ENCODE data around the gene EIF4A3. TPM values are rescaled to one million over a fixed set of nuclear protein-coding genes. Genes with fewer than 3 reads are reported as not detected.

Gene EIF4A3
- total RNA-seq, 1 experiment from 2014 or later, result 160 TPM

DNA sequence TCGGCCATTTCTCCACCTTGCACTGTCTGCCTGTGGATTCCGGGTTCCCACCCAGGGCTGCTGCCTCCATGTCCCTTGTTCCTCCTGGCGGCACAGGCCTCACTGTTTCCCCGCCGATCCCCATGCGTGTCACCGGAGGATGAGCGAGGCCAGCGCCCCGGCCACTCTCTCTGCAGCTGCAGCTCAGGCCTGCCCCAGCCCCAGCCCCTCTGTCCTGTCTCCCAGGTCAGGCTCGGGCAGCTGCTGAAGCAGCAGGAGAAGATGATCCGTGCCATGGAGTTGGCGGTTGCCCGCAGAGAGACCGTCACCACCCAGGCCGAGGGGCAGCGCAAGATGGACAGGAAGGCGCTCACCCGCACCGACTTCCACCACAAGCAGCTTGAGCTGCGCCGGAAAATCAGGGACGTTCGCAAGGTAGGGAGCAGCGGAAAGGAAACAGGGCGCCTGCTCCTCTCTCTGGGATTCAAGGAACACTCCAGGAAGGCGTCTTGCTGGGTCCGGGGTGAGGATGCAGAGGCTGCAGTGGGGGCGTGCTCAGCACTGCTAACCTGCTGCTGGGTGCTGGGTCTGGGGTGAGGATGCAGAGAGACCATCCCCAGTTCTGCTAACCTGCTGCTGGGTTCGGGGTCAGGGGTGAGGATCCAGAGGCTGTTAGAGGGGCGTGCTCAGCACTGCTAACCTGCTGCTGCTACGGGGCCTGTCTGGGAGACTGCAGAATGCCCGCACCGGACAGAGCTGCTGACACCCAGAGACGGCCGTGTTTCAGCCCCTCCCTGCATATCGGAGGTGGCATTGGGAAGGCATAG is 51.7 kb downstream of the EIF4A3 start:
- H3K9me3 Mint-ChIP-seq, result no peaks in the 10 kb centered on the region
- no peak overlapping the region for H3K27ac Mint-ChIP-seq
- H3K4me3 Mint-ChIP-seq, result no peak overlapping the region
- TF ChIP-seq, protein P1, sequence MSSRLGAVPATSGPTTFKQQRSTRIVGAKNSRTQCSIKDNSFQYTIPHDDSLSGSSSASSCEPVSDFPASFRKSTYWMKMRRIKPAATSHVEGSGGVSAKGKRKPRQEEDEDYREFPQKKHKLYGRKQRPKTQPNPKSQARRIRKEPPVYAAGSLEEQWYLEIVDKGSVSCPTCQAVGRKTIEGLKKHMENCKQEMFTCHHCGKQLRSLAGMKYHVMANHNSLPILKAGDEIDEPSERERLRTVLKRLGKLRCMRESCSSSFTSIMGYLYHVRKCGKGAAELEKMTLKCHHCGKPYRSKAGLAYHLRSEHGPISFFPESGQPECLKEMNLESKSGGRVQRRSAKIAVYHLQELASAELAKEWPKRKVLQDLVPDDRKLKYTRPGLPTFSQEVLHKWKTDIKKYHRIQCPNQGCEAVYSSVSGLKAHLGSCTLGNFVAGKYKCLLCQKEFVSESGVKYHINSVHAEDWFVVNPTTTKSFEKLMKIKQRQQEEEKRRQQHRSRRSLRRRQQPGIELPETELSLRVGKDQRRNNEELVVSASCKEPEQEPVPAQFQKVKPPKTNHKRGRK (CRISPR knock-in tag; IDR thresholded peaks at IDR 0.05; ENCODE audit: borderline replicate concordance), result no peak
- TF ChIP-seq, protein P2, sequence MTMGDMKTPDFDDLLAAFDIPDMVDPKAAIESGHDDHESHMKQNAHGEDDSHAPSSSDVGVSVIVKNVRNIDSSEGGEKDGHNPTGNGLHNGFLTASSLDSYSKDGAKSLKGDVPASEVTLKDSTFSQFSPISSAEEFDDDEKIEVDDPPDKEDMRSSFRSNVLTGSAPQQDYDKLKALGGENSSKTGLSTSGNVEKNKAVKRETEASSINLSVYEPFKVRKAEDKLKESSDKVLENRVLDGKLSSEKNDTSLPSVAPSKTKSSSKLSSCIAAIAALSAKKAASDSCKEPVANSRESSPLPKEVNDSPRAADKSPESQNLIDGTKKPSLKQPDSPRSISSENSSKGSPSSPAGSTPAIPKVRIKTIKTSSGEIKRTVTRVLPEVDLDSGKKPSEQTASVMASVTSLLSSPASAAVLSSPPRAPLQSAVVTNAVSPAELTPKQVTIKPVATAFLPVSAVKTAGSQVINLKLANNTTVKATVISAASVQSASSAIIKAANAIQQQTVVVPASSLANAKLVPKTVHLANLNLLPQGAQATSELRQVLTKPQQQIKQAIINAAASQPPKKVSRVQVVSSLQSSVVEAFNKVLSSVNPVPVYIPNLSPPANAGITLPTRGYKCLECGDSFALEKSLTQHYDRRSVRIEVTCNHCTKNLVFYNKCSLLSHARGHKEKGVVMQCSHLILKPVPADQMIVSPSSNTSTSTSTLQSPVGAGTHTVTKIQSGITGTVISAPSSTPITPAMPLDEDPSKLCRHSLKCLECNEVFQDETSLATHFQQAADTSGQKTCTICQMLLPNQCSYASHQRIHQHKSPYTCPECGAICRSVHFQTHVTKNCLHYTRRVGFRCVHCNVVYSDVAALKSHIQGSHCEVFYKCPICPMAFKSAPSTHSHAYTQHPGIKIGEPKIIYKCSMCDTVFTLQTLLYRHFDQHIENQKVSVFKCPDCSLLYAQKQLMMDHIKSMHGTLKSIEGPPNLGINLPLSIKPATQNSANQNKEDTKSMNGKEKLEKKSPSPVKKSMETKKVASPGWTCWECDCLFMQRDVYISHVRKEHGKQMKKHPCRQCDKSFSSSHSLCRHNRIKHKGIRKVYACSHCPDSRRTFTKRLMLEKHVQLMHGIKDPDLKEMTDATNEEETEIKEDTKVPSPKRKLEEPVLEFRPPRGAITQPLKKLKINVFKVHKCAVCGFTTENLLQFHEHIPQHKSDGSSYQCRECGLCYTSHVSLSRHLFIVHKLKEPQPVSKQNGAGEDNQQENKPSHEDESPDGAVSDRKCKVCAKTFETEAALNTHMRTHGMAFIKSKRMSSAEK (CRISPR knock-in tag; IDR thresholded peaks at IDR 0.05; ENCODE audit: borderline replicate concordance), result no peak
- no peak for TF ChIP-seq SMAD3 (CRISPR knock-in tag; IDR thresholded peaks at IDR 0.05; ENCODE audit: borderline replicate concordance)
- TF ChIP-seq, protein P3, sequence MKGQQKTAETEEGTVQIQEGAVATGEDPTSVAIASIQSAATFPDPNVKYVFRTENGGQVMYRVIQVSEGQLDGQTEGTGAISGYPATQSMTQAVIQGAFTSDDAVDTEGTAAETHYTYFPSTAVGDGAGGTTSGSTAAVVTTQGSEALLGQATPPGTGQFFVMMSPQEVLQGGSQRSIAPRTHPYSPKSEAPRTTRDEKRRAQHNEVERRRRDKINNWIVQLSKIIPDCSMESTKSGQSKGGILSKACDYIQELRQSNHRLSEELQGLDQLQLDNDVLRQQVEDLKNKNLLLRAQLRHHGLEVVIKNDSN (CRISPR knock-in tag; IDR thresholded peaks at IDR 0.05), result no peak
- TF ChIP-seq SMAD4 (CRISPR knock-in tag; IDR thresholded peaks at IDR 0.05), result no peak
- TF ChIP-seq, protein P4, sequence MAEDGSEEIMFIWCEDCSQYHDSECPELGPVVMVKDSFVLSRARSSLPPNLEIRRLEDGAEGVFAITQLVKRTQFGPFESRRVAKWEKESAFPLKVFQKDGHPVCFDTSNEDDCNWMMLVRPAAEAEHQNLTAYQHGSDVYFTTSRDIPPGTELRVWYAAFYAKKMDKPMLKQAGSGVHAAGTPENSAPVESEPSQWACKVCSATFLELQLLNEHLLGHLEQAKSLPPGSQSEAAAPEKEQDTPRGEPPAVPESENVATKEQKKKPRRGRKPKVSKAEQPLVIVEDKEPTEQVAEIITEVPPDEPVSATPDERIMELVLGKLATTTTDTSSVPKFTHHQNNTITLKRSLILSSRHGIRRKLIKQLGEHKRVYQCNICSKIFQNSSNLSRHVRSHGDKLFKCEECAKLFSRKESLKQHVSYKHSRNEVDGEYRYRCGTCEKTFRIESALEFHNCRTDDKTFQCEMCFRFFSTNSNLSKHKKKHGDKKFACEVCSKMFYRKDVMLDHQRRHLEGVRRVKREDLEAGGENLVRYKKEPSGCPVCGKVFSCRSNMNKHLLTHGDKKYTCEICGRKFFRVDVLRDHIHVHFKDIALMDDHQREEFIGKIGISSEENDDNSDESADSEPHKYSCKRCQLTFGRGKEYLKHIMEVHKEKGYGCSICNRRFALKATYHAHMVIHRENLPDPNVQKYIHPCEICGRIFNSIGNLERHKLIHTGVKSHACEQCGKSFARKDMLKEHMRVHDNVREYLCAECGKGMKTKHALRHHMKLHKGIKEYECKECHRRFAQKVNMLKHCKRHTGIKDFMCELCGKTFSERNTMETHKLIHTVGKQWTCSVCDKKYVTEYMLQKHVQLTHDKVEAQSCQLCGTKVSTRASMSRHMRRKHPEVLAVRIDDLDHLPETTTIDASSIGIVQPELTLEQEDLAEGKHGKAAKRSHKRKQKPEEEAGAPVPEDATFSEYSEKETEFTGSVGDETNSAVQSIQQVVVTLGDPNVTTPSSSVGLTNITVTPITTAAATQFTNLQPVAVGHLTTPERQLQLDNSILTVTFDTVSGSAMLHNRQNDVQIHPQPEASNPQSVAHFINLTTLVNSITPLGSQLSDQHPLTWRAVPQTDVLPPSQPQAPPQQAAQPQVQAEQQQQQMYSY (CRISPR knock-in tag; IDR thresholded peaks at IDR 0.05), result no peak
- TF ChIP-seq MXD4 (CRISPR knock-in tag; IDR thresholded peaks at IDR 0.05; ENCODE audit: borderline replicate concordance), result no peak
- TF ChIP-seq, protein P5, sequence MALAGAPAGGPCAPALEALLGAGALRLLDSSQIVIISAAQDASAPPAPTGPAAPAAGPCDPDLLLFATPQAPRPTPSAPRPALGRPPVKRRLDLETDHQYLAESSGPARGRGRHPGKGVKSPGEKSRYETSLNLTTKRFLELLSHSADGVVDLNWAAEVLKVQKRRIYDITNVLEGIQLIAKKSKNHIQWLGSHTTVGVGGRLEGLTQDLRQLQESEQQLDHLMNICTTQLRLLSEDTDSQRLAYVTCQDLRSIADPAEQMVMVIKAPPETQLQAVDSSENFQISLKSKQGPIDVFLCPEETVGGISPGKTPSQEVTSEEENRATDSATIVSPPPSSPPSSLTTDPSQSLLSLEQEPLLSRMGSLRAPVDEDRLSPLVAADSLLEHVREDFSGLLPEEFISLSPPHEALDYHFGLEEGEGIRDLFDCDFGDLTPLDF (CRISPR knock-in tag; IDR thresholded peaks at IDR 0.05), result no peak
- TF ChIP-seq, protein P6, sequence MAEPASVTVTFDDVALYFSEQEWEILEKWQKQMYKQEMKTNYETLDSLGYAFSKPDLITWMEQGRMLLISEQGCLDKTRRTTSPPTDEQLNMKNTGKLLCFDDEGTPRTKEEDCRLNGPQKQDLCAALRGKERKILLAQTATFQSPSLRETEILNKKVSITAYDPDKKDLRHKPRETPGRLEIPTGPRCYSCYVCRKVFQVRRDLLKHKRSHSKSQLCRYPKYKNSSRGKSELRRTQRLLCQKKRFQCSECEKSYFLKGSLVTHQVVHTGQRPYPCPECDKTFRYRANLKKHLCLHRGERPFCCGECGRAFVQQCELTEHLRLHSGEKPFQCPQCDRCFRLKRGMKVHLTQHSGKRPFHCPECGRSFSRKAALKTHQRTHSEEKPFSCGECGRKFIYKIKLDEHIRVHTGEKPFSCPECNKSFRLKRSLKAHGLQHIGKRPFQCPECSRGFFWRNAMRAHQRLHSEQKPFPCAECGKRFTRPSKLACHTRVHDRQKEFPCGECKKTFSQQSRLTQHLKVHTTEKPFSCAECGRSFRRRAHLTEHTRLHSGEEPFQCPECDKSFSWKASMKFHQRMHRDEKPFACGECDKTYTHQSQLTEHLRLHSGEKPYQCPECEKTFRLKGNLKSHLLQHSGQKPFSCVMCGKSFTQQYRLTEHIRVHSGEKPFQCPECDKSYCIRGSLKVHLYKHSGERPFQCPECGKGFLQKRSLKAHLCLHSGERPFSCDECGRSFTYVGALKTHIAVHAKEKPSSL (CRISPR knock-in tag; conservative IDR thresholded peaks at IDR 0.05), result no peak
- TF ChIP-seq, protein P7, sequence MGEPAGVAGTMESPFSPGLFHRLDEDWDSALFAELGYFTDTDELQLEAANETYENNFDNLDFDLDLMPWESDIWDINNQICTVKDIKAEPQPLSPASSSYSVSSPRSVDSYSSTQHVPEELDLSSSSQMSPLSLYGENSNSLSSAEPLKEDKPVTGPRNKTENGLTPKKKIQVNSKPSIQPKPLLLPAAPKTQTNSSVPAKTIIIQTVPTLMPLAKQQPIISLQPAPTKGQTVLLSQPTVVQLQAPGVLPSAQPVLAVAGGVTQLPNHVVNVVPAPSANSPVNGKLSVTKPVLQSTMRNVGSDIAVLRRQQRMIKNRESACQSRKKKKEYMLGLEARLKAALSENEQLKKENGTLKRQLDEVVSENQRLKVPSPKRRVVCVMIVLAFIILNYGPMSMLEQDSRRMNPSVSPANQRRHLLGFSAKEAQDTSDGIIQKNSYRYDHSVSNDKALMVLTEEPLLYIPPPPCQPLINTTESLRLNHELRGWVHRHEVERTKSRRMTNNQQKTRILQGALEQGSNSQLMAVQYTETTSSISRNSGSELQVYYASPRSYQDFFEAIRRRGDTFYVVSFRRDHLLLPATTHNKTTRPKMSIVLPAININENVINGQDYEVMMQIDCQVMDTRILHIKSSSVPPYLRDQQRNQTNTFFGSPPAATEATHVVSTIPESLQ (CRISPR knock-in tag; IDR thresholded peaks at IDR 0.05), result no peak
- TF ChIP-seq, protein P8, sequence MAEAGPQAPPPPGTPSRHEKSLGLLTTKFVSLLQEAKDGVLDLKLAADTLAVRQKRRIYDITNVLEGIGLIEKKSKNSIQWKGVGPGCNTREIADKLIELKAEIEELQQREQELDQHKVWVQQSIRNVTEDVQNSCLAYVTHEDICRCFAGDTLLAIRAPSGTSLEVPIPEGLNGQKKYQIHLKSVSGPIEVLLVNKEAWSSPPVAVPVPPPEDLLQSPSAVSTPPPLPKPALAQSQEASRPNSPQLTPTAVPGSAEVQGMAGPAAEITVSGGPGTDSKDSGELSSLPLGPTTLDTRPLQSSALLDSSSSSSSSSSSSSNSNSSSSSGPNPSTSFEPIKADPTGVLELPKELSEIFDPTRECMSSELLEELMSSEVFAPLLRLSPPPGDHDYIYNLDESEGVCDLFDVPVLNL (CRISPR knock-in tag; IDR thresholded peaks at IDR 0.05; ENCODE audit: borderline replicate concordance, low read depth), result no peak
- no peak for TF ChIP-seq CBFB (CRISPR knock-in tag; IDR thresholded peaks at IDR 0.05; ENCODE audit: low read depth)
- TF ChIP-seq KAT7 (CRISPR knock-in tag; IDR thresholded peaks at IDR 0.05; ENCODE audit: borderline replicate concordance), result no peak
- no peak for TF ChIP-seq PRRX2 (CRISPR knock-in tag; IDR thresholded peaks at IDR 0.05)
- TF ChIP-seq NR2C2 (CRISPR knock-in tag; IDR thresholded peaks at IDR 0.05), result no peak
- TF ChIP-seq ZNF232 (CRISPR knock-in tag; IDR thresholded peaks at IDR 0.05), result no peak
- TF ChIP-seq, protein P9, sequence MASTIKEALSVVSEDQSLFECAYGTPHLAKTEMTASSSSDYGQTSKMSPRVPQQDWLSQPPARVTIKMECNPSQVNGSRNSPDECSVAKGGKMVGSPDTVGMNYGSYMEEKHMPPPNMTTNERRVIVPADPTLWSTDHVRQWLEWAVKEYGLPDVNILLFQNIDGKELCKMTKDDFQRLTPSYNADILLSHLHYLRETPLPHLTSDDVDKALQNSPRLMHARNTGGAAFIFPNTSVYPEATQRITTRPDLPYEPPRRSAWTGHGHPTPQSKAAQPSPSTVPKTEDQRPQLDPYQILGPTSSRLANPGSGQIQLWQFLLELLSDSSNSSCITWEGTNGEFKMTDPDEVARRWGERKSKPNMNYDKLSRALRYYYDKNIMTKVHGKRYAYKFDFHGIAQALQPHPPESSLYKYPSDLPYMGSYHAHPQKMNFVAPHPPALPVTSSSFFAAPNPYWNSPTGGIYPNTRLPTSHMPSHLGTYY (CRISPR knock-in tag; IDR thresholded peaks at IDR 0.05), result no peak
- ChIA-PET POLR2A (no interaction called here), CTCF (interaction anchor here (0.6 to 1.4 kb wide), 3 partner anchors 12 to 376 kb away, joined by 3 to 7 read pairs (median 4); no protein-coding TSS in a partner anchor)
- DNase-seq (ENCODE audit: low spot score), result no peak
- H3K36me3 Mint-ChIP-seq, result no peaks in the 10 kb centered on the region
- H3K4me1 Mint-ChIP-seq, result no peaks in the 10 kb centered on the region
- H3K27me3 Mint-ChIP-seq (ENCODE audit: low read depth), result peaks cover 8% of the 10 kb centered on the region
- ATAC-seq, result no peak
